HG03108 (cell line): ENCODE measurements around the gene TIGD2.

ENCODE experiments used
- ATAC-seq: cut with Tn5 transposase; IDR thresholded peaks from one replicate; pipeline ENCODE4 v1.9.1; 2021; ENCODE audit warnings: moderate library complexity; ENCODE audit not compliant: unreplicated experiment

The TIGD2 gene

GRCh38 chr4:89161841-89162240, 50.5 kb downstream of the TIGD2 start:
- ATAC-seq = no peak

- no peak for ATAC-seq
These were observed 51.2 kb downstream of the TIGD2 start for GRCh38 chr4:89162496-89162895.

- no peak for ATAC-seq
These were observed 51.7 kb downstream of the TIGD2 start for GRCh38 chr4:89162987-89163386.

GRCh38 chr4:89164400-89164799, 53.1 kb downstream of the TIGD2 start:
- no peak for ATAC-seq
